CD4-positive, alpha-beta T cell treated with Interleukin-15 for 4 hours (primary cell): ENCODE measurements around the gene CDC42EP2.

Experiments
- DNase-seq: peaks from one replicate; pipeline ENCODE4 v3.0.0-alpha.2; 2020; ENCODE audit warnings: low spot score

Gene CDC42EP2

DNA sequence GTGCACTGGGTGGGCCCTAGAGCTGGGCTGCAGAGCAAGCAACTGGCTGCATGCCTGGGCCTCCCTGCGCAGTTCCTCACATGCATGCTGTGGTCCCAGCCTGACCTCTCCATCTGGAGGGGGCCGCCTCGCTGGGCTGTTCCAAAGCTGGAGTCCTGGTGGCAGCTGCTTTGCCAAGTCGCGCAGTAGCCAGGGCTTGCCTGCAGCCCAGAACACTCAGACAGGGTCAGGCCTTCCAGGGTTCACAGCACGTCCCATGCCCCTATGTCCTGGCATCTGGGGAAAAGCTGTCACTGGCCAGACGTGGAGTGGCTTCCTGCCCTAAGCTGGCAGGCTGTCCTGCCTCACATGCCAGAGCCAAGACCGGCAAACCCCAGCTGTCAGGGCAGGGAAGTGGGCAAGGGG lies 16.5 kb upstream of the CDC42EP2 start:
- no peak for DNase-seq

DNA sequence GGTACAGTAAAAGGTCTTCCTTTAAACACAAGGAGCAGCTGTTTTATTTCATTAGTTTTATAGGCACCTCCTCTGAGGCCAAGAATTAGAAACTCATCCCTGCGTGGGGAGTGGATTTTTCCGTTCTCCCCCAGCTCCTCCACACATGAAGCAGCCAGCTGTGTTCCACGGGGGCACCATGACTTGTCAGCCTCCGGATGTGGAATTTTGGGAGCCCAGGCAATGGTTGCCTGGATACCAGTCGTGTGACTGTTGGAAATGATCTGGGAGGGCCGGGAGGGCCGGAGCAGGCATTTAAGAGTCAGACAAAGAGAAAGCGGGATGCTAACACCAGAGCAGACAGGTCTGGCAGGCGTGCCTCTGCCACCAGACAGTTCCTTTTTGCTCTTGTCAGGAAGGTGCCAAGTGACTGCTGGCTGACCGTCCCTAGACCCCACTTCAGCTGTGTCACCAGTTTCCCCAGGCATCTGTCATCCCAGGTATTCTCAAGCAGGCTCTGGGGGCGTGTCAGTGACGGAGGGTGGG lies 15.9 kb upstream of the CDC42EP2 start:
- DNase-seq = no peak

DNA sequence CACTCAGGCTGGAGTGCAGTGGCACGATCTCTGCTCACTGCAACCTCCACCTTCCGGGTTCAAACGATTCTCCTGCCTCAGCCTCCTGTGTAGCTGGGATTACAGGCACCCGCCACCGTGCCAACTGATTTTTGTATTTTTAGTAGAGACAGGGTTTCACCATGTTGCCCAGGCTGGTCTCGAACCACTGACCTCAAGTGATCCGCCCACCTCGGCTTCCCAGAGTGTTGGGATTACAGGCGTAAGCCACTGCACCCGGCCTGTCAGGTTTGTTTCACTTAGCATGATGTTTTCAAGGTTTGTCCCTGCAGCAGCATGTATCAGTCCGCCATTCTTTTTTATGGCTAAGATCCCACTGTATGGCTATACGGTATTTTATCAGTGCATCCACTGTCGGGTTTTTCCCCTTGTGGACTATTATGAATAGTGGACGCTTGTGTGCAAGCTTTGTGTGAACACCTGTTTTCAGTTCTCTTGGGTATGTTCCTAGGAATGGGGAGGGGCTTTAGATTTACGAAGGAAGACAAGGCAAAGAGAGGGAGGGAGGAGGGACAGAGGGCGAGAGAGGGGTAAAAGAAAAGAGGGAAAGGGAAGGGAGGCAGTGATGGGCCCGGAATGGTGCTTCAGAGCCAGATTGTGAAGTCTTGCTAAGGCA lies 13.9 kb upstream of the CDC42EP2 start:
- no peak for DNase-seq

DNA sequence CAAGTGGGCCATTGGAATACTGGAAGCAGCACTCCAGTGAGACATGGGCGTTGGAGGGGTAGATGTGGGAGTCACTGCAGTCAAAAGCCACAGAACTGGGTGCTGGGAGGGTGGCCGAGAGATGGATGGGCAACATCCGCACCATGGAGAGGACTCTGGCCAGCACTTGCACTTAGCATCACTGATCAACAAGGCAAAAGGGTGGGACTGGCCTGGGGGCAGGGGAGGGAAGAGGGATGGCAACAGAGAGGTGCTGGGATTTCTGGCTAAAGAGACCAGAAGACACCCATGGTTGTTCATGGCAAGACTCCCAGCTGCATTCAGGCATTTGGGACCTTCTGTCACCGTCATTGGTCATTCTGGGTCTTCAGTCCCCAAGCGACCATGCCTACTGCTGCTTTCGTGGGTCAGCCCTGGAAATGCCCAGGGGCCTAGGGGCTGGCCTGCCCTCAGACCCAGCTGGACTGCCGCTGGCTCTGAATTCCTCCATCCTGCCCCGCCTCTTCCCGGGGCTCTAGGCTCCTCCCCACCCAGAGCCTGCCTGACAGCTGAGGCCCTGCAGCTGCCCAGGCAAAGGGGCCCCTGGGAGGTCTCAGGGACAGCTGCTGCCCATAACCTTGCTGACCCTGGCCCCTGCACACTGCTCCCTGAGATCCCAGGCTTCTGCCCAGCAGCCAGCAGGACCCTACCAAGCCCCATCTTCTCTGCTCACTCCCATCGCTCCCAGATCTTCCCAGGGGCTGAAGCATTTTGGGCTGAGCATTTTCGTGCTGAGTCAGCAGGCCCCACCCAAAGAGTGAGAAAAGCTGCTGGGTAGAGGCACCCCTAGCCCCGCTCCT lies 13.0 kb upstream of the CDC42EP2 start:
- DNase-seq = no peak

DNA sequence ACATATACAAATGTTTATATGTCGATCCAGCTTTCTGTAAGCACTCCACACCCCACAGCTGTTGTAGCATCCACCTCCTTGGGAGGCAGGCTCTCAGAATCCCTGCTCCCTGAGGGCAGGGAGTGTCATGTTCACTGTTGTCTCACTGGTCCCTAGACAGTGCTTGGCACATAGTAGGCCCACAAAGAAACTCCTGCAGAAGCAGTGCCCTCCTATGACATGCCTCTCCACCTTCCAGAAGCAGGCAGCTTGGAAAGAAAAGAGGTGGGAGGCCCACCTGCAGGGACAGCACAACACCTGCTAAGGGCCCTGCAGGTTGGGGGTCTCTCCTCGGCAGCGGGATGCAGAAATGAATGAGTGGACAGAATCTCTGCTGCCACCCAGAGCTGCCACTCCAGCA lies 11.1 kb upstream of the CDC42EP2 start:
- no peak for DNase-seq

DNA sequence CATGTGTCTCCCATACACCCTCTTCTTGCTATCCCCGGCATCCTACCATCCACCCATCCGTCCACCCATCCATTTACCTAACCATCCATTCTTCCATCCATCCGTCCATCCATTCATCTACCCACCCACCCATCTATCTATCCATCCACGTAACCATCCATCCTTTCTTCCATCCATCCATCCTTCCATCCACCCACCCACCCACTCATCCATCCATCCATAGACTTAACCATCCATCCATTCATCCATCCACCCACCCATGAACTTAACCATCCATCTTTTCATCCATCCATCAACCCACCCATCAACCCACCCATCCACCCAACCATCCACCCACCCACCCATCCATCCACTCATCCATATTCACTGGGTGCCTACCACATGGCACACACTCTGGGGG lies 10.6 kb upstream of the CDC42EP2 start:
- no peak for DNase-seq

DNA sequence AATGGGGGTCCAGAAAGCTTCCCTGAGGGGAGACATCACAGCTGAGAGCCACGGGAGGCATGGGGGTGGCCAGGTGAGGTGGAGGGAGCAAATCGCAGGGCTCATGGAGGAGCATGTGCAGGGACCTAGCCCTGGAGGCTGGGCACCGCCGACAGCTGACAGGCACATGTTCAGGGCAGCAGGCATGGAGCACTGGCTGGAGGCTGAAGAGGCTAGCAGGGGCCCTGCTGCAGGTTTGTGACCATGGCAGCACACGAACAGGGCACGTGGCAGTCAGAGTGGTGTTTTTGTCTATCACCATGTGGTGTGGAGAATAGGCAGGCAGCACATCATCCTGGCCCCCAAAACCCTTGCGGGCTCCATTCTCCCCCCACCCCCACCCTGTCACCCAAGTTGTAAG lies 10.1 kb upstream of the CDC42EP2 start:
- DNase-seq = no peak

DNA sequence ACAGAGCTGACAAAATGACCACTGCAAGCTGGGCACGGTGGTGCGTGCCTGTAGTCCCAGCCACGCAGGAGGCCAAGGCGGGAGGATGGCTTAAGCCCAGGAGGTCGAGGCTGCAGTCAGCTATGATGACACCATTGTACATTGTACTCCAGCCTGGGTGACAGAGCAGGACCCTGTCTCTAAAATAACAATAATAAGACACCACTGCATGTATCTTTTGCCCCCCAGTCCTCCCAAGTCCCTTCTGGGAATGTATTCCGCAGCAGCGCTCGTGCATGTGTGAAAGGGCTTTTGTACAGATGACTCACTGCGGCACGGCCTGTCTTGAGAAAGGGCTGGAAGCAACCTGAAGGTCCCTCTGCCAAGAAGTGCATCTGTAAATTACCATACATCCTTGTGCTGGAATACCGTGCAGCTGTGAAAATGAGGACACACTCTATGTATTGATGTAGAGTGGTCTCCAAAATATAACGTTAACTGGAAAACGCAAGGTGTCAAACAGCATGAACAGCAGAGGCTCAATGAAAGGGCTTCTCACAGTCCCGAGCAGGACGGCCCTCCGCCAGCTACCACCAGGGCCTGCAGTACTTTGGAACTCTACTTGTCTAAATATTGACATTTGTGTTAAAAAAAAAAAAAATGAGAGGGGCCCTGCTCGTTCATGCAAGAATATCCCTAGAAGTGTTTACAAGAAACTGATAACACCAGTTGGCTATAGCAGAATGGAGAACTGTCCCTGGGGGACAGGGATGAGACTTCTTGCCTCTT lies 9.0 kb upstream of the CDC42EP2 start:
- no peak for DNase-seq

DNA sequence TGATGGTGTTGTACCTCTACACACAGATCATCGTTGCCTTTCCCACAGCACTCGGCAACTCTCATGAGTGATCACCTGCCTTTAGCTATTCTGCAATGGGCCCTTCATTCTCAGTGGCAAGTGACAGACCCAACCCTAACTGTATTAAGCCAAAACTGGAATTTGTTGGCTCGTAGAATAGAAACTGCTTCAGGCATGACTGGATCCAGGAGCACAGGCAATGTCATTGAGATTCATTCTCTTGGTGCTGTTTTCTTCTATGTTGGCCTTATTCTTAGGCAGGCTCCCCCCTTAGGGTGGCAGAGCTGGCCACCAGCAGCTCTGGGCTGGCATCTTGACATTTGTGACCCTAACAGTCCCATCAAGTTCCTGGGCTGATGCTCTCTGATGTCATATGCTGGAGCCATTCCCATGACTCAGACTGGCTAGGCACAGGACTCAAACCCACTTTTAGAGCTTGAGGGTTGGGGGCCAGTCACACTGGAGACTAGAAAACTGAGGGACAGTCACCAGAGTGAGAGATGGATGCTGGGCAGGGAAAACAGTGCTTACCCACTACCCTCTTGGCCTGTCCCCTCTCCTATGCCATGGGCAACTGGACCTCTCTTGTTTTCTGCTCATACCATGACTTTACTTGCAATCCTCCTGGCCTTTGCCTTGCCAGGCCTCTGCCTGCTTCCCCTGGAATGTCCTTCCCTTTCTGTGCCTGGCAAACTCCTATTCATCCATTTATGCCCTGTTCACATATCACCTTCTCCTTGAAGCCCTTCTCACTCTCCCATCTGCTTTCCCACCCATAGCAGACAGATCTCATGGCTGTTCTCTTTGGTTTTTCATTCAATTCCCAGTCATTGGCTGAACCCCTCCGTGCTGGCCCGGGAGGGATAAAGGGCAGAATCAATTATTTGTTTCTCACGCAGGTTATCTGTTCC lies 7.1 kb upstream of the CDC42EP2 start:
- DNase-seq = no peak

DNA sequence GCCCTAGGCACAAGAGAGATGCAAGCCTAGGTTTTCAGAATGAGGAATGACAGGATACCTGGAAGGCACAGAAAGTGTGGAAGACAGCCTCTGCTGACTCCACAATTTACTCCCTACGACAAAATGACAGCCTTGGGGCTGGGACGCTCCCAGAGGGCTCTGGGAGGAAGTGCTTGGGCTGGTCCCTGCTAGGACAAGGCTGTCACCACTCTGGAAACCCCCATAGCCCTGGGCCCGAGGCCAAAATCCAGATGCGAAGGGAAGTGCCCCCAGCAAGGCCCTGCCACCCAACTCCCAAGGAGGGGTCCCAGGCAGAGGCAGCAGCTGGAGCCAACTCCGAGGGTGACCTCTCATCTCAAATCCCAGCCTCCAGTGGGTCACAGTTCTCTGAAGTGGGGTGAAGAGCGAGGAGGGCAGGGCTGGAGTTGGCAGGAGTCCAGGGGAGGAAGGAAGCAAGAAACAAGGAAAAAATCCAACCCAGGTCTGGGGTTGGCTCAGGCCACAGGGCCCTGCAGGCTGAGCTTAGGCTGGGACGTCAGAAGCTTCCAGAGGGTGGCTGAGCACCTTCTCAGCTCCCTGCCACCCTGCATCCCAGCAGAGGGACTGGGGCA lies 6.3 kb upstream of the CDC42EP2 start:
- DNase-seq = no peak

DNA sequence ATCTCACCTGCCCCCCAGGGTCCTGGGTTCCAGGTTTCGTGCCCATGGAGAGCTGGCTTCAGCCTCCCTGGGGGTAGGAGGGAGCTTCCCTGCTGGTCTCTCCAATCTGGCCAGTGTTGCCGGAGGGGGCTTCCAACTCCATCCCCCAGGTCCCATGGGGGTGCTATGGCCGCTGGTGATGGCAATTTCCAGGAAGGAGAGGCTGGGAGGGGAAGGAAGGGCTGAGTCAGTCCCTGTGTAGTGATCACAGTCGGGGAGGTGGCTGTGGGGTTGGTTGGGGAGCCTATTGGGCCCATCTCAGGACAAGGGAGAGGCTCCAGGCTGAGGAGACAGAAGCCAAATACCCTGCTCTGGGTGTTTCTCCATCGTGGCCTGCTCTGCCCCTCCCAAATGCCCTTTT lies 5.7 kb upstream of the CDC42EP2 start:
- DNase-seq = no peak

DNA sequence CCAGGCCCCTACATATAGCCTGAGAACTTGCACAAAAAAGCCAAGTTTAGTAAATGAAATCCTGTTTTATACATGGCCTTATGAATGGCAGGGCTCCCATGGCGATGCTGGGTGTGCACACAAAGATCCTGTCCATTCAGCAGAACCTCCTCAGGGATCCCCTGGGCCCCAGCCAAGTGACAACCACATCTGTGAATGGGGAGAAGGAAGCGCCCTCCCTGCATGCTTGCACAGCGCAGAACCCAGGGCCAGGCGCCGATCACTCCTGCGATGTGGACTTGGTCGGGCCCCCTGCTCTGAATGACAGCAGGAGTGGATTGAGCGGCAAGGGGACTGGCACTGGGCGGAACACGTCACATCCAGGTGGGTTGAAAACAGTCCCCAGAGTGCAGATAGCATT lies 4.5 kb upstream of the CDC42EP2 start:
- DNase-seq = no peak

DNA sequence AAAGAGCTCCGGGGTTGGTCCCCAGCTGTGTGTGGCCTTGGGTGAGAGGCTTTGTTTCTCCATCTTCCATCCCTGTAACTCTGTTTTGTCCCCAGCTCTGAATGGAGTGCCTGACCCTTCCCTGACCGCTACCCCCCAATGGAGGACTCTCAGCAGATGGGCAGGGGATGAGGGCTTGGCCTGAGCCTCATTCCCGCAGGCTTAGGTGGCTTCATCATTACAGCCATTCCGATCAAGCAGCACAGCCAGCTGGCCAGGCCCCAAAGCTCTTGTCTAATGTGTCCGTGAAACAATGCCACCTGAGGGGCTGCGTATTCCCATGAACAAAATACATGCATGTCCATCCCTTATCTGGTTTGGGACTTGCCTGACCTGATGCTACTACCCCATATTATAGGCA lies 3.9 kb upstream of the CDC42EP2 start:
- DNase-seq = no peak

DNA sequence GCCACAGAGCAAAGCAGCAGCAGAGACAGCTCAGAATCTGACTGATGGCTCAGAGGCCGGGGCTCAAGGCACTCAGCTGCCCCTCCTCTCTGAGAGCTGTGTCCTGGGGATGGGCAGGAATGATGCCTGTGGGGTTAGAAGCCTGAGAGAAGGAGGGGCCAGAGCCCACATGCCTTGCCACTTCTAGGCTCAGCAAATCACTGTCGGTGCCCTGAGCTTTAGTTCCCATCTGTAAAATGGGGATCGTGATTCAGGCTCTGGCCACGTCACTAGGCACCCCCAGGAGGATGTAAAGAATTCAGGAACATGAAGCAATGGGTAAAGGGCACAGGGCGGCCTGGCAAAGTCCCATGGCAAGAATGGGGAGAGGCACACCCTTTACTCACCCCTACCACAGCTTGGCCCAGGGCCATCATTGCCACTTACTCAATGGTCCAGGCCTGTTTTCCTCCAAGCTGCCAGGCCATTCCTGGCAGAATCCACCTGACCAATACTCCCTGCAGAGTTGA lies 3.4 kb upstream of the CDC42EP2 start:
- no peak for DNase-seq

DNA sequence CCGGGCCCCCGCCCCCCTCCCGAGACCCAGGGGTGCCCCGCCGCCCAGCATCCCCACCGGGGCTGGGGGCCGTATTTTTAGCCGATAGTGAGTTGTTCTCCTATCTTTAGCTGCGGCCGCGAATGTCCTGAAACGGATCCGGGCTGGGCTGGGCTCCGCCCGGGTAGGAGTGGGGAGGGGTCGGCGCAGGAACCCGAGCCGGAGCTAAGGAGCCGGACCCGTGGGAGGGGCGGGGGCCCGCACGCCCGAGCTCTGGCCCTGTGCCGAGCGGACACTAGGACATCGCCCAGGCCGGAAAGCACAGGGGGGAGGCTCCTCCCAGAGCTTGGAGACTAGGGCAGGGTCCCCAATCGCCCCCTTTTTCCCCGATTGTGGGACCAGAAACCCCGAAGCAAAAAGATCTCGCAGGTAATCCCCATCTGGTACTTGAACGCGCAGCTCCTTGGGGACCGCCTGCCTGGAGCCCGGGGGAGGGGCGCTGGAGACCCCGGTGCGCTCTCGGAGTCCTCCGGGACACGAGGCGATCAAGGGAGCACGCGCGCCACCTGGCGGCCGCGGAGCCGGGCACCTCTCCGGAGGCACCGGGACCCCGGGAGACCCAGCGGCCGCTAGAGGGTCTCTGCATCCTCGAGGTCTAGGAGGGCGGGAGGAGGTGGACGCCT lies 669 bp downstream of the CDC42EP2 start:
- peak; percentile 76 for DNase-seq

DNA sequence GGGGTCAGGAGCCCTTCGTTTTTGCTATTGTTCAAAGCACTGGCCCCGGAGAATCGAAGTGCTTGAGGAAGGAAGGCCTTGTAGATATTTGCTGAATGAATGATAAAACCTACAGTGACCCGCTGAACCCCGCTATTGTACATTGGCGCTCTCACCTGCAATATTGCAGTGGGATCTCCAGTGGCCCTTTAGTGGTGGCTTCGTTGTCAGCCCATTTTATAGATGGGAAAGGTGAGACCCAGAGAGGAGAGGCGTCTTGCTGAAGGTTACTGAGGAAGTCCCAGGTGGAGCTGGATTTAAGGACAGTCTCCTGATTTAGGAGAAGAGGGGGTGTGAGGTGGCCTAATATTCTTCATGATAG lies 1.2 kb downstream of the CDC42EP2 start:
- DNase-seq = no peak

DNA sequence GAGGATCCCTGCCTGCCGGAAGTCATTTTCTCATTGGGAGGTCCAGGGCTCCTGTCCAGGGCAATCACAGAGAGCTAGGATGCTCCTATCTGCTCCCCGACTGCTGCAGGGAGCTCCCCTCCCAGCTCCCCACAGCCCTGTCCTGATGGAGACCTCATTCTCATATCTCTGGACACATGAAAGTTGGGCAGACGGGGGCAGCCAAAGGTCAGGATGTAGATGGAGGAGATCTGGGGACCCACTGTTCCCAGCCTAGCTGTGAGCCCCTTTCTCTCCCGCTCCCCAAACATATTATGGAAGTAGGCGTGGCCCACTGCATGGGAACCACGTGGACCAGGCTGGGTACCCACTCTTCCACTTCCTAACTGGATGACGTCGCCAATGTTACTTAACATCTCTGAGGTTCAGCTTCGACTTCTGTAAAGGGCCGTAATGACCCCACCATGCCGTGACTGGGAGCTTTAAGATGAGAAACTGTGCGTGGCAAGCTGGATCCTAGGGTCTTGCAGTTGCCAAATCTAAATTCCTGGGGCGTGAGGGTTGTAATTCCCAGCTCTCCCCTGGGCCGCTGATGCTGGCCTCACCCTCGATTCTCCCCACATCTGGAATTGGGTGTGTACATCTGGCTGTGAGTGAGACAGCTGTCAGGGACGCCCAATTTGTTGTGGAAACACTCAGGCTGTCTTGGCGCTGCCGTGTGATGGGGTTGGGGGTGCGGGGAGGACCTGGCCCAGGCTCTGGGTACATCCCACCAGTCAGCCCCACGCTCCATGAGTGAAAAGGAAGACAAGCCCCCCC lies 1.8 kb downstream of the CDC42EP2 start:
- no peak for DNase-seq

DNA sequence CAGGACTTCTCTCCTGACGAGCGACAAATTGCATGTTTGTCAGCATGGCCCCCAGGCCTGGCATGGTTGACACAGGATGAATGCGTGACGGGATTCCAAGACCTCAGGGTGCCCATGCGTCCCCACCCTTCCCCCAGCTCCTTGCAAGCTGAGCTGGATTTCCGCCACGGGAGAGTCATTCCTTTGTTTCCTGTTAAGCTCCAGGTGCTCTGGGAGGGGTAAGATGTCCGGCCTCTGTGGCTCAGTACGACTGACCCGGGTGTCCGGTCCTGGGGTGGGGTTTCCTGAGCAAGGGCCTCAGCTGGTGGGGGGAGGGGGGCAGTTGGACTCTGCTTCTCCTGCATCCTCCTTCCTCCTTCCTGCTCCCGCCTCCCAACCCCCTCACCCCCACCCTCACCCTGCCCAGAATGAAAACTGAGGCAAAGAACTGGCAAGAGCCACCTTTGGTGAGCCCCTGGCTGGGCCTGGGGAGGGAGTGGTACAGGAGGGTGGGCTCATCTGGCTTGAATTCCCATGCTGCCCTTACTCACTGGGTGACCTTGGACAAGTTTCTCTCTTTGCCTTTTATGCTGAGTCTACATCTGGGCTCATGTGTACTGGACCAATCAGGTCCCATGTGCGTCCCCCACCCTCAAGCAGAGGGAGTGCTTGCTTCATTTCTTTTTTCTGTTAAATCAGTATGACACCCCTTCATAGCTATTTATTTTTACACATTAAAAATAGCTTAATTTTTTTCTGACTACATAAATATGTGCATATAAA lies 2.5 kb downstream of the CDC42EP2 start:
- DNase-seq = no peak
